HepG2 (cell line): ENCODE data around the gene TBC1D4. TPM values are rescaled to one million over a fixed set of nuclear protein-coding genes. Genes with fewer than 3 reads are reported as not detected.

Source experiments
- ATAC-seq: fragments of 200-7000 bp; cut with Tn5 transposase; 3 replicates; pipeline ENCODE4 v1.9.1; 2020; ENCODE audit warnings: mild to moderate bottlenecking, moderate library complexity
- BruUV-seq: library from RNA; stranded (reverse); fragments of 400-500 nt; replicated peaks from 2 replicates; lab custom pipeline; 2021; lab: Mats Ljungman, UMichigan
- CTCF ChIA-PET: fragments of 300-600 bp; formaldehyde crosslinking; extraction: SDS; loops from one replicate; lab custom pipeline; 2021; ENCODE audit warnings: low total read pairs, inconsistent platforms, low intra/inter-chr PET ratio; lab: Yijun Ruan, JAX
- POLR2A ChIA-PET: fragments of 350-600 bp; sonication (Branson Sonifier 250); formaldehyde crosslinking; loops from one replicate; lab custom pipeline; 2020; ENCODE audit warnings: antibody characterized with exemption, inconsistent platforms; lab: Yijun Ruan, JAX
- DNase-seq: peaks from one replicate; pipeline ENCODE4 v3.0.0-alpha.2; 2015; ENCODE audit warnings: low spot score
- FAIRE-seq: peaks from 3 replicates; lab custom pipeline; 2011; peaks lifted over from hg19 to GRCh38; lab: Jason Lieb, UNC
- H2AFZ ChIP-seq: one replicate; pipeline ENCODE4 v1.6.1; 2011; ENCODE audit warnings: low read length, inconsistent platforms
- H3K27ac ChIP-seq: fragments of 300-600 bp; 3 replicates; pipeline ENCODE4 v1.8.0; 2011; ENCODE audit warnings: mixed run types, mild to moderate bottlenecking, mixed read lengths, low read length, inconsistent platforms; ENCODE audit not compliant: insufficient read depth; ENCODE audit errors: extremely low read length
- H3K27me3 ChIP-seq, 2 experiments: fragments of 200-600 bp in 1 of 2; 2 replicates in 1 of 2; 3 replicates in 1 of 2; pipeline versions ENCODE4 v1.6.0 to v1.8.0; 2011; ENCODE audit warnings: low read length in 2 of 2, mild to moderate bottlenecking in 2 of 2, moderate library complexity in 2 of 2, inconsistent platforms in 1 of 2; ENCODE audit not compliant: insufficient read depth in 2 of 2, control insufficient read depth in 1 of 2
- H3K36me3 ChIP-seq, 2 experiments: fragments of 200-600 bp in 1 of 2; replicated peaks in 1 of 2; 2 replicates in 1 of 2; 3 replicates in 1 of 2; pipeline versions ENCODE4 v1.5.1 to v1.8.0; 2011; ENCODE audit warnings: low read length in 2 of 2, inconsistent platforms in 1 of 2; ENCODE audit not compliant: insufficient read depth in 2 of 2, control insufficient read depth in 1 of 2
- H3K4me1 ChIP-seq: 2 replicates; pipeline ENCODE4 v1.5.1; 2012; ENCODE audit warnings: low read length, inconsistent platforms; ENCODE audit not compliant: insufficient read depth
- H3K4me2 ChIP-seq: 2 replicates; pipeline ENCODE4 v1.6.0; 2011; ENCODE audit warnings: low read depth, low read length, inconsistent platforms
- H3K4me3 ChIP-seq, 3 experiments: fragments of 200-600 bp in 1 of 3; sonication (generic), shearing (Covaris generic) in 1 of 3; replicated peaks in 1 of 3; 2 replicates each; pipeline ENCODE4 v1.5.1; 2011 to 2016; ENCODE audit warnings: low read length in 3 of 3, inconsistent platforms in 2 of 3, low read depth in 2 of 3, mild to moderate bottlenecking in 2 of 3, control low read depth in 1 of 3, mixed read lengths in 1 of 3; ENCODE audit not compliant: insufficient read depth in 1 of 3
- H3K79me2 ChIP-seq: one replicate; pipeline ENCODE4 v1.6.1; 2011; ENCODE audit warnings: low read length, inconsistent platforms; ENCODE audit not compliant: insufficient read depth
- H3K9ac ChIP-seq: 2 replicates; pipeline ENCODE4 v1.6.0; 2011; ENCODE audit warnings: mild to moderate bottlenecking, low read depth, low read length, inconsistent platforms; ENCODE audit not compliant: insufficient read depth
- H3K9me3 ChIP-seq: 2 replicates; pipeline ENCODE4 v1.5.1; 2012; ENCODE audit warnings: mild to moderate bottlenecking, low read length
- H4K20me1 ChIP-seq: 2 replicates; pipeline ENCODE4 v1.6.0; 2011; ENCODE audit warnings: inconsistent platforms, mild to moderate bottlenecking, low read length, moderate library complexity; ENCODE audit not compliant: insufficient read depth
- AHR ChIP-seq: IDR thresholded peaks from 2 replicates; pipeline ENCODE4 v1.6.1; 2018; ENCODE audit warnings: missing genetic modification reagents, missing compliant biosample characterization
- ATF5 ChIP-seq: sonication (generic); formaldehyde crosslinking; IDR thresholded peaks from 2 replicates; pipeline ENCODE4 v1.4.0; 2020; ENCODE audit warnings: mild to moderate bottlenecking, low read depth, missing genetic modification reagents
- ELK4 ChIP-seq: sonication (generic); formaldehyde crosslinking; IDR thresholded peaks from 2 replicates; pipeline ENCODE4 v1.9.0; 2021; ENCODE audit warnings: missing genetic modification reagents, borderline replicate concordance
- IKZF4 ChIP-seq: sonication (generic); formaldehyde crosslinking; IDR thresholded peaks from 2 replicates; pipeline ENCODE4 v1.5.1; 2020; ENCODE audit warnings: borderline replicate concordance, mild to moderate bottlenecking, low read depth, missing genetic modification reagents; ENCODE audit errors: not compliant biosample characterization
- KDM5A ChIP-seq: fragments of 200-600 bp; sonication (generic); IDR thresholded peaks from 2 replicates; pipeline ENCODE4 v1.7.0; 2018; ENCODE audit warnings: antibody characterized with exemption, mild to moderate bottlenecking, low read length, borderline replicate concordance
- SIN3A ChIP-seq: IDR thresholded peaks from 2 replicates; pipeline ENCODE4 v1.6.1; 2011; ENCODE audit warnings: low read depth, mild to moderate bottlenecking, control low read depth, low read length, borderline replicate concordance
- SP1 ChIP-seq, 2 experiments: fragments of 450-650 bp in 1 of 2; sonication (generic) in 1 of 2; formaldehyde crosslinking in 1 of 2; IDR thresholded peaks; 2 replicates each; pipeline versions ENCODE4 v1.4.0 to v1.6.1; 2016 to 2020; ENCODE audit warnings: missing genetic modification reagents in 1 of 2
- STAT5B ChIP-seq: sonication (generic); formaldehyde crosslinking; IDR thresholded peaks from 2 replicates; pipeline ENCODE4 v1.4.0; 2020; ENCODE audit warnings: missing genetic modification reagents
- ZC3H13 ChIP-seq: sonication (generic); formaldehyde crosslinking; IDR thresholded peaks from 2 replicates; pipeline ENCODE4 v1.8.1; 2023; ENCODE audit warnings: mild to moderate bottlenecking, missing genetic modification reagents, moderate library complexity
- ZNF329 ChIP-seq: sonication (generic); formaldehyde crosslinking; IDR thresholded peaks from 2 replicates; pipeline ENCODE4 v1.9.0; 2021; ENCODE audit warnings: low read depth, mild to moderate bottlenecking, missing genetic modification reagents
- ZNF335 ChIP-seq: sonication (generic); formaldehyde crosslinking; IDR thresholded peaks from 2 replicates; pipeline ENCODE4 v1.4.0; 2020; ENCODE audit warnings: missing genetic modification reagents
- ZNF33B ChIP-seq: sonication (generic); formaldehyde crosslinking; IDR thresholded peaks from 2 replicates; pipeline ENCODE4 v1.5.1; 2020; ENCODE audit warnings: mild to moderate bottlenecking, missing genetic modification reagents
- ZNF350 ChIP-seq: sonication (generic); formaldehyde crosslinking; IDR thresholded peaks from 2 replicates; pipeline ENCODE4 v1.4.0; 2020; ENCODE audit warnings: mild to moderate bottlenecking, low read depth, missing genetic modification reagents, borderline replicate concordance
- ZNF432 ChIP-seq: sonication (generic); formaldehyde crosslinking; IDR thresholded peaks from 2 replicates; pipeline ENCODE4 v1.5.0; 2020; ENCODE audit warnings: missing genetic modification reagents, mild to moderate bottlenecking, borderline replicate concordance
- ZNF577 ChIP-seq: sonication (generic); formaldehyde crosslinking; IDR thresholded peaks from 2 replicates; pipeline ENCODE4 v1.4.0; 2020; ENCODE audit warnings: mild to moderate bottlenecking, low read depth, missing genetic modification reagents, borderline replicate concordance
- ZNF629 ChIP-seq: sonication (generic); formaldehyde crosslinking; conservative IDR thresholded peaks from 2 replicates; pipeline ENCODE4 v1.5.0; 2020; ENCODE audit warnings: missing genetic modification reagents
- ZNF788 ChIP-seq: sonication (generic); formaldehyde crosslinking; IDR thresholded peaks from 2 replicates; pipeline ENCODE4 v1.5.0; 2020; ENCODE audit warnings: mild to moderate bottlenecking, missing genetic modification reagents, borderline replicate concordance
- WGBS: methylation state at CpG from one replicate; pipeline ENCODE4 v1.1.6; 2017; ENCODE audit warnings: low lambda C conversion rate; 5-methylcytosine and 5-hydroxymethylcytosine counted together
- in situ Hi-C: cut with HindIII; loops from 2 replicates; pipeline ENCODE4 v1.10.0; 2017; ENCODE audit warnings: low pct_unique_long_range_greater_than_20kb; ENCODE audit not compliant: extremely low pct_ligation_motif_present
- intact Hi-C: fragments of 100-400 bp; cut with micrococcal nuclease; formaldehyde crosslinking; loops from one replicate; pipeline ENCODE4 v1.10.0; 2022; ENCODE audit not compliant: unreplicated experiment
- polyA plus RNA-seq, 8 experiments: library from polyadenylated mRNA; depleted of rRNA in 3 of 8; stranded (reverse) in 7 of 8; unstranded in 1 of 8; fragments of >200 nt; fragmentation: Illumina TruSeq in 4 of 8; extraction: Trizol in 4 of 8; gene quantifications; 2 replicates each; pipeline versions ENCODE4 v1.2.1 to v1.2.3, GENCODE V29; 2011 to 2016; ENCODE audit warnings: low read depth in 4 of 8, missing spikeins in 1 of 8, mixed read lengths in 1 of 8; ENCODE audit not compliant: insufficient read depth in 1 of 8
- total RNA-seq, 5 experiments: library from RNA; depleted of rRNA; stranded (reverse); fragments of >200 nt; fragmentation: Illumina TruSeq; extraction: Trizol; gene quantifications; 2 replicates each; pipeline ENCODE4 v1.2.3, GENCODE V29; 2016; ENCODE audit warnings: low read depth in 1 of 5
- TF ChIP-seq, protein P1 (sequence below): IDR thresholded peaks from 2 replicates; pipeline ENCODE4 v1.6.1; 2016; ENCODE audit warnings: missing genetic modification reagents, missing compliant biosample characterization
- TF ChIP-seq, protein P2 (sequence below), 2 experiments: fragments of 450-650 bp in 1 of 2; sonication (generic) in 1 of 2; formaldehyde crosslinking; IDR thresholded peaks; 2 replicates each; pipeline versions ENCODE4 v1.5.0 to v1.8.0; 2020 to 2022; ENCODE audit warnings: mild to moderate bottlenecking in 1 of 2, missing genetic modification reagents in 1 of 2

TBC1D4 gene
- total and polyA plus RNA-seq, 2 of the 13 experiments (the other 11 are each of a cell fraction or from before 2014, with no cell fraction given), result 35.9 to 64.4 TPM

- H3K9me3 ChIP-seq, result no peaks in the 10 kb centered on the region
- no peak overlapping the region for H3K27ac ChIP-seq
- DNase-seq (no peak), ATAC-seq (no peak), FAIRE-seq (no peak)
- ChIA-PET CTCF (no interaction called here), POLR2A (no interaction called here)
- no peaks in the 10 kb centered on the region for H3K4me1 ChIP-seq
- H3K36me3 ChIP-seq, result peaks cover 7 to 11% of the 10 kb centered on the region in 2 experiments
- H3K9ac ChIP-seq, result no peak overlapping the region
- TF ChIP-seq SIN3A, result no peak
- no peak for TF ChIP-seq ZNF329 (CRISPR knock-in tag)
- no peak for TF ChIP-seq STAT5B (CRISPR knock-in tag)
- TF ChIP-seq ZNF350 (CRISPR knock-in tag), result no peak
- TF ChIP-seq, protein P1, sequence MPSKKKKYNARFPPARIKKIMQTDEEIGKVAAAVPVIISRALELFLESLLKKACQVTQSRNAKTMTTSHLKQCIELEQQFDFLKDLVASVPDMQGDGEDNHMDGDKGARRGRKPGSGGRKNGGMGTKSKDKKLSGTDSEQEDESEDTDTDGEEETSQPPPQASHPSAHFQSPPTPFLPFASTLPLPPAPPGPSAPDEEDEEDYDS (CRISPR knock-in tag), result no peak
- no peak for TF ChIP-seq ZNF335
- TF ChIP-seq AHR (CRISPR knock-in tag), result no peak
- no peak for TF ChIP-seq IKZF4 (CRISPR knock-in tag)
- no peak for TF ChIP-seq ATF5
- TF ChIP-seq SP1 (IDR thresholded peaks at IDR 0.05), result no peak
- TF ChIP-seq SP1 (CRISPR knock-in tag; IDR thresholded peaks at IDR 0.05), result no peak
- TF ChIP-seq ZNF629 (CRISPR knock-in tag), result no peak
- TF ChIP-seq ZC3H13 (CRISPR knock-in tag), result no peak
- TF ChIP-seq KDM5A, result no peak
- no peak for TF ChIP-seq ZNF33B
- no peak for TF ChIP-seq ELK4 (CRISPR knock-in tag)
- TF ChIP-seq ZNF432 (CRISPR knock-in tag), result no peak
- TF ChIP-seq, protein P2, sequence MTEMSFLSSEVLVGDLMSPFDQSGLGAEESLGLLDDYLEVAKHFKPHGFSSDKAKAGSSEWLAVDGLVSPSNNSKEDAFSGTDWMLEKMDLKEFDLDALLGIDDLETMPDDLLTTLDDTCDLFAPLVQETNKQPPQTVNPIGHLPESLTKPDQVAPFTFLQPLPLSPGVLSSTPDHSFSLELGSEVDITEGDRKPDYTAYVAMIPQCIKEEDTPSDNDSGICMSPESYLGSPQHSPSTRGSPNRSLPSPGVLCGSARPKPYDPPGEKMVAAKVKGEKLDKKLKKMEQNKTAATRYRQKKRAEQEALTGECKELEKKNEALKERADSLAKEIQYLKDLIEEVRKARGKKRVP (CRISPR knock-in tag; IDR thresholded peaks at IDR 0.05), result no peak
- no peak for TF ChIP-seq ZNF788 (CRISPR knock-in tag)
- no peak for TF ChIP-seq ZNF577
- H3K4me3 ChIP-seq, result no peak overlapping the region
- BruUV-seq, result no TSS peak
- no peaks in the 10 kb centered on the region for H3K79me2 ChIP-seq
- in situ Hi-C loops, result no loop called here
- intact Hi-C loops, result no loop called here
- WGBS, result 91% methylated on average over 1 of the region's 1 CpG
- H2AFZ ChIP-seq, result no peak overlapping the region
- no peak overlapping the region for H3K4me2 ChIP-seq
- no peaks in the 10 kb centered on the region for H3K27me3 ChIP-seq
- H4K20me1 ChIP-seq, result no peaks in the 10 kb centered on the region
Observed at GRCh38 chr13:75316427-75316826, 165.5 kb downstream of the TBC1D4 start.
